ENCODE data around the gene HDGF.

HDGF gene

DNA sequence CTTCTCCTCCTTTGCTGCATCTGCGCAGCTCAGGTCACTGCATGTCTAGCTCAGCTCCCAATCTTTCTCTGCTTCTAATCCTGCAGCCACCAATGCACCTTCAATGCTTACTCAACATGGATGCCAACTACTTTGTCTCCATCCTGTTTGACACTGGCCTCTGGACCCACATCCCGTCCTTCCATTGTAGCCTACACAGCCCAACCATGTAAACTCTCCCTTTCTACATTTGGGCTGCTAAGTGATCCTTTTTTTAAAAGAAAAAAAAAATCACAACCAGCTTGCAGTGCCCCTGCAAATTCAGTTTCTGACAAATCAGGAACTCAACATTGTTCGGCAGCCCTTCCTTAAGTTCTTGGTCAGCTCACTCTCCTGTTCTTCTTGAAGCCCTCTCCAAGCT, 36.6 kb downstream of the HDGF start:
- DNase-seq: no peak

DNA sequence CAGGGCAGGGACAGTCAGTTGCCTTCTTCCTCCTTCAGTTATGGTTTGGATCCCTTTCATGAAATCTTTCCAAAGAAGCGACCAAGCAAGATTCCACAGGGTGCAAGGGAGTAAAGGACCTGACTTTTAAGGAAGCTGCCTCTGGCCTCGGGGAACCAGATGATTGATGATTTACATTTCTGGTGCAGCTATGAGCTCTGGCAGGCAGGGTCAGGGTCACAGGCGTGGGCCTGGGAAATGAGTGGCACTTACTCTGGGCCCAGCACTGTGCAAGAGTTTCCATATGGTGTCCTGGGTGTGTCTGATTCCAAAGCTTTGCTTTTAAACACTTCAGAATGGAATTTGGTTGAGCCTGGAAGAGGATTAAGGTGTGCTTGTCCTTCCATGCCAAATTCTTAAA, 38.8 kb downstream of the HDGF start:
- no peak for DNase-seq

DNA sequence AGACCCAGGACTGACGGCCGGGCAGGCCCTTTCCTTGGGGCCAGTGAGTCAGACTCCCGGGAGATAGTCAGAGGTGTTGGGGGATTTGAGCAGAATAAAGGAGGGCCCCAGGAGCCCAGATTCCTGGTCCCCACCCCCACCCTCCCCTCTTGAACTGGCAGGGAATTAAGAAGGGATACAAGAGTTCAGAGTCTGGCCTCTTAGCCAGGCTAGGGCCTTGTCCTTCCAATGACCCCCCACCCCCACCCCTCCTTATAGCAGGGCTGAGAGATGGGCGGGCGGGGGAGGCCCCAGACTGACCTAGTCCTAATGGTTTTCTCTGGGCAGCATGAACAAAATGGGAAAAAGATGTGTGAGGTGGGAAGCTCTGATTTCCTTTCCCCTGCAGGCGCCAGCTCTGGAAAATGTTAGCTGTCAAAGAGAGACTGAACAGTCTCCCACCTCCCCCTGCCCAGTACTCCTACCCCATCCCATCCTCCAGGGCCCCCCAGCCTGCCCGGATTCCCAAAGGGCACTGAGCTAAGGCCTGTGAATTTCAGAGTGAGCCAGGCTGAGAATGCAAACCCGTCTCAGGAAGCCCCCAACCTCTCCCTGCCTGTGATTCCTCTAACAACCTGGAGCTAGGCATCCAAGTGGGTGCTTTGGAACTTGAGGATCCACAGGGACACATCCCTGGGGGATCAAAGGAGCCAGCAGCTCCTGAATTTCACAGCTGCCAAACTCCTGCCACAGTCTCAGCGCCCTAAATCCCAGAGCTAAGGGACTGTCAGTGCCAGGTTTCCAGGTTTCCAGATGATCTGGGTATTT, 40.3 kb downstream of the HDGF start:
- no peak for DNase-seq

DNA sequence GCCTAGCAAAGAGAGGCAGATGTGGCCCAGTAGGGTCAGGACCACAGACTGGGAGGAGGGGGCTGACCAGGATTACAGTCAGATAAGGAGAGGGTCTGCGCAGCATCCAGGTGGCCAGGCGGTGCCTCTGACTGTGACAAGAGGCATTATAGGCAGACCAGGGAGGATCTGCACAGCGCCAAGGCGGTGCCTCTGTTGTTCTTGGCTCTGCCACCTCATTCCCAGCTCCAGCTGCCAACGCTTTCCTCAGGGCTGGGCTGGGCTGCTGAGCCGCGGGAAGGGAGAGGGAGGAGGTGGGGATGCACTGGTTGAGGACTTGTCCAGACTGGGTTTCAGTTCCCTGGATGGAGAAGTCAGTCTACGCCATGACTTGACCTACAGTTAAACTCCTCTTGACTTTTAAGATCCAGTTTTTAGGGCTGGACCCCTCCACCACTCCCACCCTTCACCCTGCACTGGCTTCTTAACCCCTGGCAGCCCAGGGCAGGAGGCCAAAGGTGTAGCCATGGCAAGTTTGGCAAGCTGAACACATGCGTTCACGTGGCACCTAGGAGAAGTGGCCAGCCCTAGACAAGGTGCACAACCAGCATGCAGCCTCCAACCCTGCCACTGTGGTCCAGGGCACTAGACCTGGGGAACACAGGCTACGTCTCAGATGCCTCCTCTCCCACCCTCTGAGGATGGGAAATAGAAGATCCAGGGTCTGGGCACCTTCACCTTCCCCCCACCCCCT, 41.6 kb downstream of the HDGF start:
- no peak for DNase-seq

DNA sequence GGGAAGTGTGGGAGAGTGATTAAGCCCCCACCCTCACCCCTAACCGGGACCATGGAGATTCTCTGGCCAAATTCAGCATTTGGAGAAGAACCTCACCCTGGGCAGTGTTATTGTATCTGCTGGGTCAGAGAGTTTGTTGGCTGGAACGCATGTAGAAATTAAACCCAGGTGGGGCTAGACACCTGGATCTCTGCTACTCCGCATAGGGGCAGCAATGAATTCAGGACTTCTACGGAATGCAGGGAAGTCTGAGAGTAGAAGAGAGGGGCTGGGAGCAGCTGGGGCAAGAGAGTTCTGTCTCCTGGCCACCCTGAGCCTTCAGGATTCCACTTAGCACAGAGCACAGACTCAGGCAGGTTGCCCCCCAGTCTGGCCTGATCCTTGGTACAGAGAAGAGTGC, 42.4 kb downstream of the HDGF start:
- no peak for DNase-seq

DNA sequence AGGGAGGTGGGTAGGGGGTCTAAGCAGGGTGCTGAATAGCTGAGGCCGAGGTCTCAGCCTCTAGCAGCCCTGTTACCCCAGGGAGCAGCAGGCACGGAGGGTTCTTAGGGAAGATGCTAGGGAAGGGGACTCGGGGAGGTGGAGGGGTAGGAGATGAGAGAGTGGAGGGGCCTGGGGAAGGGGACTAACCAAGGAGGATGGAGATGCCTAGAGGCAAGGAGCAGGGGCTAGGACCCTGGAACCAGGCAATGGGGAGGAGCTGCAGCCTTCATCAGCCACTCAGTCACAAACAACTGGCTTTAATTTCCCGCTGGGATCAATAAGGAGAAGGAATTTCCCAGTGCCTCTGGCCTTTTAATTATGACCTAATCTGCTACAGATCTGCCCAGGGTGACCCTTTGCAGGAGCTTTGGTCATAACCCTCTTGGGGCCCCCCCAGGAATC, 43.2 kb downstream of the HDGF start:
- DNase-seq: no peak

DNA sequence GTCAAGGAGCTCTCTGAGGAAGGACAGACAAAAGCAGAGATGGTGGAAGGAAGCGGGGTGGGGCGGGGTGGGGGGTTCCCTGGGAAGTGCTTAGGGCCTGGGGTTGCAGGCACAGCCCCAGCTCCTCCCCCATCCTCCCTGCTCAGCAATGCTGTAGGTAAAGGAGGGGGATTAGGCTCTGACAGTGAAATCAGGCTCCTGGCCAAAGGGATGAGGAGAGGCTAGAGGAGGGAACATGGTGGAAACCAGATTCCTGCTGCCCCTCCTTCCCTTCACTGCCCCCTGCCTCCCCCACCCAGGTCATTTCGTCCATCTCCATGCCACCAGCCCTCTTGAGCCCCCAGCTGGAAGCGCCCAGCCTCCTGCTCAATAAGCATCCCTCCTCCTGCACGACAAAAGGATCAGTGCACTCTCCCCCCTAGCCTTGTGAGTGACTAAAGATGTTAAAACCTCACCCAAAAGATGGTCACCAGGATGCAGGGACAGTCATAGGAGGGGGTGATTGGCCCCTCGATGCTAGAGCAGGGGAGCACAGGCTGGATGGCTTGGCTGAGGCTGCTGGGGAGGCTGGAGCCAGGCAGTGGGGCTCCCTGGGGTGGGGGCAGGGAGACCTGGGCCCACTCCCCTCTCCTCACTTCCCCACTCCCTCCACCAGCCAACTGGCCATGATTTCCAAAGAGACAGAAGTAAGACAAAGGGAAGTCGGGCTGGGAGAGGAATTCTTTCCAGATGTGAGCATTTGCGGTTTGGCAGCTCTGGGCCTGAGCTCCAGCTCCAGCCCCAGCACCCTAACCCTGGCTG, 43.9 kb downstream of the HDGF start:
- DNase-seq: no peak

DNA sequence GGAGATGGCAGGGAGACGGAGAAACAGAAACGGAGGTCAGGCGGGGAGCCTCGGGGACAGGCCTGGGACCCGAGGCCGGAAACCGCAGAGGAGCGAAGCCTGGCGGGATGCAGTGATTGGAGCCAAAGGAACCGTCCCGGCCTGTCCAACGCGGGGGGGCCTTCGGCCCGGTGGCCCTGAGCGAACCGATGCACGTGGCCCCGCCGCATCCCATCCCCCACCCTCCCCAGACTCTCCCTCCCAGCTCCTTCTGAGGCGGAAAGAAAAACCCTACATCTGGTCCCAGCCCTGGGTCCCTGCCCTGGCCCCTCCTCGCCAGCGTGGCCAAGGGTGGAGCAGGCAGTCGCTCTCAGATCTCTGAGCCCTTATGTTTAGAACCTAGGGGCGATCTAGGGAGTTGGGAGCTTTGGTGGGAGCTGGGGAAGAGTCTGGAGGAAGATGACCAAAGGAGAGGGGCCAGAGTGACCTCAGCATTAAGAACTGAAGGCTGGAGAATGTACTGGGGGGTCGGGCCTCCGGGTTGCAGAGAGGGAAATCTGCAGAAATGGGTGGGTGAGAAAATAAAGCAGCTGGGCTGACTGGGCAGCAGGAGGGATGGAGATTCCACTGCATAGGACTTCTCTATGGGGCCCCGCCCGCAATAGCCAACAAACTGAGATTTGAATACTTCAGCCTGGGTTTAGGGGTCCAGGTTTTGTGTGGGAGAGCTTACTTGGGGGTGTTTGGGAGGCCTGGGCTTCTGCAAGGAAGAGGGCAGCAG, 44.6 kb downstream of the HDGF start:
- no peak for DNase-seq

DNA sequence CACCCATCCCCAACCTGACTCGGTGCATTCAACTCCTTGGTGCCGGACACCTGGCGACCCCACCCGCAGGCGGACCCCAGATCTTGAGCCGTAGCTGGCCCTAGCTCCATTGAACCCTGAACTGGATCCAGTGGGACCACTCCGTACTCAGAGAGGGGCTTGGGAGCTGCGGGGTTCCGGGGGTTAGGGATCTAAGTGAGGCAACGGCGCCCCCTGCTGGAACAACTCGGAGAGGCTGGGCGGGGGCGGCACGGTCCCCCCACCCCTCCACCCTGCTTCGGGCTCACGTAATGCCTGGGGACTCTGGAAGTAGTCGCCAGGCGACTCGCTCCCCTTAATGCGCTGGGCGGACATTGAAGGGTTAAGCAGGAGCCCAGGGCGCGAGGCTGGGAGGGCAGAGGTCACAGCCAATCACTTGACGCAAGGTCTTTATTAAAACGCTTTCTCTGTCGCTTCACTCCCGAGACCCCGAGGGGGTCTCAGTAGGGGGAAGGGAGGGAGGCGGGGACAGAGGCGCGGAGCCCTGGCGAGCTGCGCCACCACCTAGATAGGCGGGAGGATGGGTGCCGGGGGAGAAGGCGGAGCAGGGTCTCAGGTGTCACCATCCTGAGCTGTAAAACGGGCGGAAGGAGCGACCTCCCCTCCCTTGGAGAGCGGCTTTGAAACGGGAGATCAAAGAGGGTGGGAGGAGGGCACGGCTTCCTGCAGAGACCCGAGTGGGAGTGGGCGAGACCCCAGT, 45.4 kb downstream of the HDGF start:
- no peak for DNase-seq

DNA sequence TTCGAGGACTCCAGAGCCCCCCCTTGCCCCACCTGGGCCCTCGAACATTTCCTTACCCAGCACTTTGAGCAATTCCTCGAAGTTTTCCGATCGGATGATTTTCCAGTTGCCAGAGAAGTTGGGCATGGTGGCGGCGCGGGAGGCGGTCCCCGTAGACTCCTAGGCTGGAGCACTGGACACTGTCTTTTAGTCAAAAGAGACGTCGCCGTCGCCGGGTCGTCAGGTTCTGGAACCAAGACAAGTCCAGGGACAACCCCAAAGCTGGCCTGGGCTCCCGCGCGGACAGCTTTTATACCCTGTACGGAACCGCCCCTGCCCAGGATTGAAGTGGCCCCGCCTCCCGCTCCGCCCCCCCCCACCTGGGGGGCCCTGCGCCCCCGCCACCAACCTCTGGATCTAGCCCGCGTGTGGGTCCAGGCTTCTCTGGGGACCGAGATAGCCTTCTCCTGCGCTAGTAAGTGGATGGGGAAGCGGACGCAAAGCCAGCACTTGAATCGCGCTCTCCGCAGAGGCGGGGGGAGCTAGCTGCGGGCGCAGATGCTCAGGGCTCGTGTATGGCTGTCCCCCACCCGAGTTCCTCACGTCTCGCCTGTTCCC, 46.1 kb downstream of the HDGF start, which contains the start of gene CRABP2:
Gene CRABP2 (minus strand): TSS at position 263 of the 597 bp plus-strand sequence. CDS start 137 bp downstream, at position 126.
- no peak for DNase-seq

DNA sequence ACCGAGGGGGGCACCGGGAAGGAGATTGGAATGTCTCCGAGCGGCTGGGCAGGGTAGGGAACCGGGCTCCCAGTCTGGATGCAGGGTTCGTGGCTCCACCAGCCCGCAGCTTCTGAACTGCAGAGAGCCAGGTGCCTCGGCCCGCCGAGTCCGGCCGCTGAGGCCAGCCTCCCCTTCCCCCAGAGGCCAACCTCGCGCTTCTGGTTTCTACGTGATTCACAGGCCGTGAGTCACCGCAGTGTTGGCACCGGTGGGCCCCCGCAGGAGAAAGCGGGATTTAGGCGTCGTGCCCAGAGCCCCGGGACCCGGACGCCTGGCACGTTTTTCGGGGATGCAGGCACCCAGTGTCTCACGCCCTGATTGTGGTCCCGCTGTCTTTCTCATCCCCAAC, 46.5 kb downstream of the HDGF start:
- no peak for DNase-seq

DNA sequence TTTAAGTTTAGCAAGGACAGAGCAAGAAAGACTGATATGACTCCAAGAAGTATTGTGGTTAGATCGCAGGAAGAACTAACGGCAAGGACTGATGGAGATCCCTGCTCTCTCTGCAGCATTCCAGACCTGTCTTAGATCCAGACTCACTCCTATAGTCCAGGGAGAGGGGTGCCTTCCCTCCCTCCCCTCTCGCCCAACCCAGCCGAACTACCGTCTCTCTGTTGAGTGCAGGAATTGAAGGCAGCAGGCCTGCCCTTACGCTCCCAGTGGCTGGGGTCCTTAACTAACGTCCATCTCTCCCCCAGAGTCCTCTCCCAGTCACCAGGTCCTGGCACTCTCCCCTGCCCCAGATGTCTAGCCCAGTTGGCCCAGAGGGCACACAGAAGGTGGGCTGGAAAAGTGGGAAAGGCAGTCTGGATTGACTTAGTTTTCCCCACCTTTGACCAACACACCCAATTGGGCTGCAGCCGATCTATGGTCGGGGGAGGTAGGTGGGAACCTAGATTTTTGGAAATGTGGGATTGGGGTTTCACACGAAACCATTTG, 47.2 kb downstream of the HDGF start:
- no peak for DNase-seq

DNA sequence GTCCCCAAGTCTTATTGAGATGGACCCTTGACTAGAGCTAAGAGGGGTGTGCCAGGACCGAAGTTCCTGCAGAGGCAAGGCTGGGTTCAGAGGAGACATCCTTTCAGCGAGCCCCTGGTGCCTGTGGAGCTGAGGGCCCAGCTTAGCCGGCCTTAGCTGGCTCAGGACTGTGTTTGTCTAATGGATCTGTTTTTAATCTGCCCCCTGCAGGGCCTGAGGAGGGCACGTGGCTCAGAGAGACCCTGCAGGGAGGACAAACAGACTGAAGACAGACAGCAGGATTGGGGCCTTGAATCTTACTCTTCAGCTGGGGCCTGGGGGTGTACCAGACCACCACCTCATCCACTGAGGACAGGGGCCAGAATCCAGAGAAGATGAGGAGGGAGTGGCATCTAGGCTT, 47.7 kb downstream of the HDGF start:
- no peak for DNase-seq

DNA sequence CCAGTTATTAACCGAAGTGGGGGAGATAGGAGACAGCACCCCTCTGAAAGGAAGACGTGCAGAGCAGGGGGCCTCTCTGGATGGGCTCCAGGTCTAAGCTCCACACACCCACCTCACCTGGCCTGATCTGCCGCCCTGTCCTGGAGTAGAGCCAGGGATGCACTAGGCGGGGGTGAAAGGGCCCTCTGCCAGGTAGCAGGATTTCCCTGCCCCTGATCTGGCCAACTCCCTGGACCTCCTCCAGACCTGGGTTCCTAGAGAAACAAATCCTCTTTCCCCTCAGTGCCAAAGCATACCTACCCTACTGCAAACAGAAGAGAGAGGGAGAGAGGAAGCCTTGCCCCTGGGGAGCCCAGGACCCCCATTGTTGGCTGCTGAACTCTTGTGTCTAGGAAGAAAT, 48.1 kb downstream of the HDGF start:
- DNase-seq: no peak

DNA sequence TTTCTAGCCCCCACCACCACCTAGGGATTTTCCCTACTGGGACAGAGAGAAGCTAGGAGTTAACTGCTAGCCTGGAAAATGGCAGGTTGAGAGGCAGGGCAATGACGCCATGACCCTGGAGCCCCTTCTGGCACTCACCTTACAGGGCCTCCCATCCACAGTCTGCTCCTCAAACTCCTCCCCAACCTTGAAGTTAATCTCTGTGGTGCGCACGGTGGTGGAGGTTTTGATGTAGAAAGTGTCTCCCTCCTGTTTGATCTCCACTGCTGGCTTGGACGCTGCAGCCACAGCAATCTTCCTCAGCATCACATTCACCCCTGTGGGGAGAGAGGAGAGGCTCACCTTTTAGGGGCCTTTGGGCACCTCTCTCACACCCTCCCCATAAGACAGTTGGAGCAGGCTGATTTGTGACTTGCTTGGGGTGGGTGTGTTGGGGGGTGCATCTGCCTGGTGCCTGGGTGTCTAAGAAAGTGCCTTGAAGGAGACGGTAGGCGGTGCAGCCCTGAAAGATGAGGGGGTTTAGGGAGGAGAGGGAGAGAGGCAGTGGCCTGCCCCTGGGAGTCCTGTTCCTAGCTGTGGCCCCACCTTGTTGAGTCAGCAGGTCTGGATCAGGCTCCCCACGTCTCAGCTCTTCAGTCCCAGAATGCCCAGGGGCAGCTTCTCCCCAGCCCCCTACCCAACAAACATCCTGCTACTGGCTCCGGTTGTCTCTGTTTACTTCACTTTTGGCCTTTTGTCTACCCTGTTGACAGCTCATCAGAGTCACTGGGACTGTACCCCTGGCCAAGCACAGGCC, 50.5 kb downstream of the HDGF start:
- no peak for DNase-seq

DNA sequence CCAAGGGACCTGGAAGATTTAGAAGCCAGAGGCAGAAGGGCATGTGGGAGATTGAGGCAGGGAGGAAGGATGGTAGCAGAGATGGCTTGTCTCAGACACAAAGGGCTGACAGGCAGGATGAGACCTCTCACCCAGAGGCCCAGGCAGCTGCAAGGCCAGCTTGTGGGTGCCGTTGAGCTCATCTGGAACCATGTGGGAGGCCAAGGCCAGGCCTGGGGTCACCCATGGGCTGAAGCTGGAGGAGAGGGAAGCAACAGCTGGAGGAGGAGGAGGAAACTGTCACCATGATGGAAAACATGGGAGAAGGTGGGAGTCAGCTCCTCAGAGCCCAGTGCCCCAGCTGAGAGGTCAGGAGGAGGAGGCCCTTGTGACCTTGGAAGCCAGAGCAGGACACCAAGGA, 52.5 kb downstream of the HDGF start:
- no peak for DNase-seq

DNA sequence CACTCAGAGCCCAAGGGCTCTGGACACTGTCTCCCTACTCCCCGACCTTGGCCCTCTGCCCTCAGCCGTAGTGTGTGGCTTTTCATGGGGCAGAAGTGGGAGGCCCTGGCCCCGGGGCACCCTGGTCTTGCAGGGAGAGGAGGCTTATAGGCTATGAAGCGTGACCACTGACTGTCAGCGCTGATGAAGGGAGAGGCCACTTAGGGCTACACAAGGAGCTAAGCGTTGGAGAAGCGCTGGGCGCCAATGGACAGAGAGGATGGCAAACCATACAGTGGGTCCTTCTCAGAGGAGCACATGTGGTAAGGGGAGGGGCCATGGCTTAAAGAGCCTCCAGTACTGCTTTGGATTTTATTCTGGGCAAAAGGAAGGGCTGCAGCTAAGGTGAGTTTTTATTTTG, 54.0 kb downstream of the HDGF start:
- DNase-seq: no peak

DNA sequence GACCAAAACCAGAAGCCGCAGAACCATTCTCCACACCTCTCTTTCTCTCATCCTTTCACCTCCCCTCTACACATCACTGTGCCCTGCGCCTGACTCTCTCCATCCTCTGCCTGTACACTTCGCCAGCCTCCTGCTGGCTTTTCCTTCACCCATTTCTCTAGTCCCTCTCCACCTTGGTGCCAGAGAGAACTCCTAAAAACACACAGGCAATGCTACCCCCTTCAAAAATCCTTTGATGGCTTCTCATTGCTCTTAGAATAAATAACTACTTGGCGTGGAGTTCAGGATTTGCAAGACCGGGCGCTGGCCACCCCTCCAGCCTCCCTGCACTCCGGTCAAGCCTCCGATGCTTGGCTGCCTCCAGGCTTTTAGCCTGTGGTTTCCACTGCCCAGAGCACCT, 54.7 kb downstream of the HDGF start:
- DNase-seq: no peak

DNA sequence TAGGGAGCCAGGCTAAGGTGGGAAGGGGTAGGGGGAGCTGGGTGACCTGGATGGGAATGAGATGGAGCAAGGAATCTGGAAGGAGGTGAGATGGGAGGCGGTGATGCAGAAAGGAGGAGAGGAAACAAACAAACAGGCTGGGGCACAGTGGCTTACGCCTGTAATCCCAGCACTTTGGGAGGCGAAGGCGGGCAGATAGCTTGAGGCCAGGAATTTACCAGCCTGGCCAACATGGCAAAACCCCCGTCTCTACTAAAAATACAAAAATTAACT, 56.8 kb downstream of the HDGF start:
- no peak for DNase-seq

DNA sequence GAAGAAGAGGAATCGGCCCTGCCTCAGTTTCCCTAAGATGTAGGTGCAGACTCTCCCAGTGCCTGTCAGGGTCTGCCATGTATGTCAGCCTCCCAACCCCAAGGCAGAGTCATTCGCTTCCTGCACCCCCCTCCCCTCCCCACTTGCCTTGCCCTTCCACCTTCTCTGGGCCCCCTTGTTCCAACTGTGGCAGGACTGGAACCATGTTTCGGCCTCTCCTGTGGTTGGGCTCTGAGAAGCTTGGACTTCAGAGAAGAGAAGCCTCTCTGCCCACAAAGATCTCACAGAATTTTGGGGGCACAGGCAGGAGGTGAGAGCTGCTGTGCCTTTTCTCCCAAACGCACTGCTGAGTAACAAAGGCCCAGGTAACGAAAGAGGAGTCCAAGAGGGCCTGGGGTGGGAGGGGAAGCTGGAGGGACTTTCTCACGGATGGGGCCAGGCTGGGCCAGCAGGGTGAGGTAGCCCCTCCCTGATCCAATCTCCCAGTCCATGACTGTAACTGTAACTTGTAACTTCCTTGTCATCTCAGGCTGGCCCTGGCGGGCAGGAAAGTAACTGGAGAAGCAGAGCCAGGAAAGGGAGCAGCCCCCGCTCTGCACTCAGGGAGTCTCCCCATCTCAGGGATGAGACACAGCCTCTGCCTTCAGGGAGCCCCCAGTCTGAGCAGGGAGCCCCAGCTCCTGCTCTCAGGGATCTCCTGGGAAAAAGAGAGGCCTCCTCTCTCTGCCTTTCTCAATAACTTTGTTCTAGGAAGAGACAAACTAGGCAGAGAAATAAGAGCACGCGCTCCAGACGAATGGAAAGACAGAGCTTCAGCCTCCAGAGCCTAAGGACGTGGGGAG, 57.4 kb downstream of the HDGF start:
- no peak for DNase-seq

Data from SIG-M5 (cell line).